GM19452 (cell line): ENCODE results near the gene SLC30A10.
"Not testable (repeated sequence)": the region's sequence is repeated elsewhere in the genome, so short reads cannot be mapped to it uniquely, and the experiment has no call there.

Source experiments
- ATAC-seq: cut with Tn5 transposase; IDR thresholded peaks from one replicate; pipeline ENCODE4 v1.9.1; 2021; ENCODE audit not compliant: unreplicated experiment

The SLC30A10 gene

DNA sequence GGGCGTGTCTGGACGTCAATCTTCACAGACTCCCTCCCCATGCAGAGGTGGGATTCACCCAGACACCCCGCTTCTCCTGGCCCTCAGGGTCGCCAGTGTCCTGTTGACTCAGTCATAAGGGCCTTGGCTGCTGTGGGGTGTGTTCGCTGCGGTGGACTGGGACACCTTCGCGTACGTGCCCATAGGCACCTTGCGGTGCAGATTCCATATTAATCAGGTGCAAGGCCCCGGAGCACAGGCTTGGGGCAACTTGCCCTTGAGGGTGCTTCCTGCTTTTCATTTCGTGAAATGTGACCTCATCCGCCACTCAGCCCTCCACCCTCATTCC is 398 bp upstream of the SLC30A10 start:
- no peak for ATAC-seq

DNA sequence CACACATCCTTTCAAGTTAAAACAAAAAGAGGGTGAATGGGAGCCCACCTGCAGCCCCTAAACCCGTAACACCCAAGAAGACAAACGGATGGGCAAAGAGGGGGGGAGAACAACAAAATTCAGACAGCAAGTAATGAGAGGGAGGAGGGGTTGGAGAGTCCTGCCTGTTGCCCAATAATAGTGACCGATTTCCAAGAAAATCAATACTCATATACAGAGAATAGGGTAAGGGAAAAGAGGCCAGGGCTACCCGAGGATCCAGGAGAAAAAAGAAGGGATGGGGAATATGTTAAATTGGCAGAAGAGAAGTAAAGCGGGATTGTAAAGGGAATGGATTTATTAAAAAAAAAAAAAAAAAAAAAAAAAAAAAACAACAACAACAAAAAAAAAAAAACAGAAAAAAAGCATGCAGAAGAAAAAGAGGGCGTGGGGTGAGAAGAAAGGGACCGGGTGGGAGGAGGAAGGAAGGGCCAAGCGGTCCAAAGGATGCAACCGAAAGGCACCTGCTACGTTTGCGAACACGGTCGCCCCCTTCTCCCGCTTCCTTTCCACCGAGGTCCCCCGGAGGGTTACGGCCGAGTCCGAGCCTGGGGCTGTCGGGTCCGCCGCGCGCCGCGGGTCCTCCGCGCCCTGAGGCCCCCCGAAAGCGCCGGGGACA is 930 bp downstream of the SLC30A10 start:
- no peak for ATAC-seq

DNA sequence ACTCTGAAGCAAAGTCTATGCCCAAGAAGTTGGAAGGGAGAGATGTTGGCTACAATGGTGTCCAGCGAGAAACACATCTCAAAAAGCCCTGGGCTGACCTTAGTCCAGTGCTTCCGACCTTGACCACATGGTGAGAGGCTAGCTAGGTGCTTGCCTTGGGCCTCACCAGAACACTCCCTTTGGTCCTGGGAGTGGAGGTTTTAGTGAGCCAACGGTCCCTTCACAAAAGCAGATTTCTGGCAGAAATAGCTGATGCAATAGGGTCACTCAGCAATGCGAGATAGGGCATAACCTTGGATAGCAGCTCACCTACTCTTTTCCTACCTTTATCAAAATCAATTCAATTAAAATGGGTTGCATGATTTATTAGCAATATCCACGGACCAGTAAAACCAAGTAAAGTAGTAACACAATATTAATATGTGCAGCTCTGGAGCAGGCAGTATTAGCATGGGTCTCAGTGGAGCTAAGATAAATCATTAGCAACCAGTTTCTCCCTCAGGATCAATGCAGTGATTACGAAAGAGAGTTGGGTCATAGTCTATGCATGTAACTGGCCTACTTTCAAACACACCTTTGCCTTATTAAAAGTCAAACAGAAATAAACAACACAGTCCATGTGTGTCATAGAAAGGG is 1.9 kb downstream of the SLC30A10 start:
- ATAC-seq, result no peak

DNA sequence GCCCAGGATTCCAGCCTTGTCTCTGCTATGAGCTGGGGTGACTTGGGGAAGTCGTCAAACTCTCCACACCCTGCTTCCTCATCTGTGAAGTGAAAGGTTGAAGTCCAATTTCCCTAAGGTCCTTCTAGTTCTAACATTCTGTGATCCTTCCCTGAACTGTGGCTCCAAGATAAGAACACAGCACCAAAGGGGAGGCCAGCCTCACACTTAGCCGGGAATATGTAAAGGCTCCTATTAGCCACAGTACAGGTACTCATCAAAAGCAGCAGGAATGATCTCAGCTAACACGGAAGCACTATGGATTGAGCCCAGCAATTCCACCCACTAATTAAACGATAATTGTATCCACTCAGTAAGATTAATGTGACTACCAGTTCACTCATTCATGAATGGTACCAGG is 4.0 kb downstream of the SLC30A10 start:
- no peak for ATAC-seq

DNA sequence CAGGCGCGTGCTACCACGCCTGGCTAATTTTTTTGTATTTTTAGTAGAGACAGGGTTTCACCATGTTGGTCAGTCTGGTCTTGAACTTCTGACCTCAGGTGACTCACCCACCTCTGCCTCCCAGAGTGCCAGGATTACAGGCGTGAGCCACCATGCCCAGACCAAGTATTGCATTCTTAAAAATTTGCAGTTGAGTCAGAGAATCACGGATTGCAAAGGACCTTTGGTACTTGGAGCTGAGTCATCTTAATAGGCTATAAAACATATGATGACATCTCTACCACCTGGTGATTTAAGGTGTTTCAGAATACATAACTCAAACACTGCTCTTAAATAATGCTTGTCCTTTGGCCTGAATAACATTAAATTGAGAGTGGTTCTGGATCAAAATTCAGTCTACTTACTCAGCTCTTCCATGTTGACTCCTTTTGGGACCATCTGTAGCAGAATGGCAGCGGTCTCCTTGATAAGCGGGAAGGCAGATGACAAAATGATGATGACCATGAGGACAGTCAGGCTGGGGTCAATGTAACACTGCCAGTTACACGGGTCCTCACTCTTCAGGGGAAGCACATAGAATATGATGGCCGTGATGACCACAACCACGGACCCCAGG is 10.4 kb downstream of the SLC30A10 start:
- ATAC-seq, result no peak

DNA sequence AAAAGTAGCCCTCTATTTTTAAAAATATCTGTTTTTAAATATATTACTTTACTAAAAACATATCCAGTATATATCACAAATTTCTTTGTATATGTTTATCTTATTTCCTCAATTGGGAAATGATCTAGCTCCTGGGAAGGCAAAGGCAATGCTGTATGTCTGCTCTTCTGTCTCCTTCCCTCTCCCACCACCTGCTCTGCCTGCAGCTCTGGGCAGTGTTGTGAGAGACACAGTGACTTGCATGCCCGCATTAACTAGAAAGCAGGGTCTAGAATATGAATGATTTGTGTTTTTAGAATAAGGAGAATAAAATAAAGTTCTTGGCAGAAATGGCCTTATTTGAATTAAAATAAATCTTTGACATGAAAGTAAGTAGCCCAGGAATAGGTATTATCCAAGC is 11.1 kb downstream of the SLC30A10 start:
- ATAC-seq, result no peak

GRCh38 chr1:219916257-219916656 is 12.1 kb downstream of the SLC30A10 start:
- no peak for ATAC-seq

GRCh38 chr1:219913005-219913770 is 15.2 kb downstream of the SLC30A10 start:
- ATAC-seq, result no peak

DNA sequence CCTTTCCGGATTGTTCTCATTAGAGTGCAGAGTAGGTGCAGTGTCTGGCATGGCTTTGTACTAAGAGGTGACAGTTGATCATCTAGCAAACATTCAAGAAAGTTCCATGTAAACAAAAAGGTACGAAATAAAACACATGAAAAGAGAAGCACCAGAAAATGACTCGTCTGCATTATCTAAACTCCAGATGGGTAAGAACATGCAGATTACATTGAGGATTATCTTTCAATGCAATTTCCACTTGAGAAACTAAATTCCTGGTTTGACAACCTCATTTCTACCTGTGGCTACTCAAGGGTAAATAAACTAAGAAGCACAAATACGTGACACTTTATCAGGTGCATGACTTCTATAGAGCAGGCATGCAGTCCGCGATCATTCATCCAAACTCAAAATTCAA is 17.6 kb downstream of the SLC30A10 start:
- no peak for ATAC-seq

- ATAC-seq, result no peak
These were observed 18.9 kb downstream of the SLC30A10 start for GRCh38 chr1:219909476-219909875.

GRCh38 chr1:219908170-219908569 is 20.2 kb downstream of the SLC30A10 start:
- no peak for ATAC-seq

- ATAC-seq, result no peak
These were observed 20.6 kb downstream of the SLC30A10 start for GRCh38 chr1:219907772-219908070.

DNA sequence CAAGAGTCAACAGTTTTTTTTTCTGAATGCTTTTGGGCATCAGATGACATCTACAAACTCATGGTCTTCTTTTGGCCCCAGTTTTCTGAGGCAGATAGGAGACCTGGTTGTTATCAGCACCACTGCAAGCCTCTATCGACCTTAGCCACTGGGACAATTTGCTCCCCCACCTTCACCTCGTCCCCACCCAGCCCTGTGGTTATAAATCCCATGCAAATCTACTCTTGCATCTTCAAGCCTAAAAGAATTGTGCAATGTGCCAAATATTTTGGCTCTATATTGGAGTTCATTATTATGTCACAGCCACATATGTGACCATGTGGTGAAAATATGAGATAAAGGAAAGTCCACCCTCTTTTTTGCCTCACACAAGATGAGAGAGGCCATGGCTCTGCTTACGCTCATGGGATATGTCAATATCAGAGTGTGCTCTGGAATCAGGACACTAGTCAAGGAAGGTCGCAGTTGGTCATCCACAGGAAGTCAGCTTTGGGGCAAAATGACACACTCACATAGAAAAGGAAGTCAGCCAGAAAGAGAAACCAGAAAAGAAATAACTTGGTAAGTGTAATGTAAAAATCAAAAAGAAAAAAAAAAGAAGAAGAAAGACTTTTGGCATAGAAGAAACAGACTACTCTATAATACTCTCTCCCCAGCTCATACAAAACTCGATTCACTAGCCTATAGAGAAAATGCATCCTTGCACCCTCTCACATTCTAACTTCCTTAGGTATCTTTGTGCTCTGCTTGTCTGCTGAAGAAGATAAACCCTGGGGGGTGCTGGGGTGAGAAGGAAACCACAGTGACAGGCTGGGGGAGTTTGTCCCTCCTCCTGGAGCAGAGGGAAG is 21.2 kb downstream of the SLC30A10 start:
- no peak for ATAC-seq

DNA sequence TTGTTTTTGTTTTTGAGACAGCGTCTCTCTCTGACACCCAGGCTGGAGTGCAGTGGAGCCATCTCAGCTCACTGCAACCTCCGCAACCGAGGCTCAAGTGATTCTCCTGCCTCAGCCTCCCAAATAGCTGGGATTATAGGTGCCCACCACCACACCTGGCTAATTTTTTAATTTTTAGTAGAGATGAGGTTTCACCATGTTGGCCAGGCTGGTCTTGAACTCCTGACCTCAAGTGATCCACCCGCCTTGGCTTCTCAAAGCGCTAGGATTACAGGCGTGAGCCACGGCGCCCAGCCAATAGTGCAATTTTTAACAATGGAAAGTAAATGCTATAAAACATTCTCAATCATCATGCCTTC is 21.8 kb downstream of the SLC30A10 start:
- not testable (repeated sequence) for ATAC-seq

GRCh38 chr1:219905524-219905923 is 22.8 kb downstream of the SLC30A10 start:
- no peak for ATAC-seq

DNA sequence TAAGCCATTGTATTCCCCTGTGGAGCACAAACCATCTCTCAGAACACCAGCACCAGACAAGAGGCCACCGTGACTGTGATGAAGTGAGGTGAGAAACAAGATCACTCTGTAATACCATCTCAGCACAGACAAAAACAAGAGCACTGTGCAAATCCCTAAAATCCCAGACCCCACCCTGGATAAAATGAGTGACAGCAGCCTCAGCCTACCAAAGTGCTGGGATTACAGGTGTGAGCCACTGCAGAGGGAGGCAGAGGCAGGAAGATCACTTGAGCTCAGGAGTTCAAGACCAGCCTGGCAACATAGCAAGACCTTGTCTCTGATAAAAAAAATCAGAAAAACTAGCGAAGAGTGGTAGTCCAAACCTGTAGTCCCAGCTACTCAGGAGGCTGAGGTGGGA is 23.4 kb downstream of the SLC30A10 start:
- ATAC-seq, result no peak

- ATAC-seq, result no peak
These were observed 24.9 kb downstream of the SLC30A10 start for GRCh38 chr1:219903353-219903871.

- ATAC-seq, result no peak
These were observed 25.4 kb downstream of the SLC30A10 start for GRCh38 chr1:219902951-219903350.

DNA sequence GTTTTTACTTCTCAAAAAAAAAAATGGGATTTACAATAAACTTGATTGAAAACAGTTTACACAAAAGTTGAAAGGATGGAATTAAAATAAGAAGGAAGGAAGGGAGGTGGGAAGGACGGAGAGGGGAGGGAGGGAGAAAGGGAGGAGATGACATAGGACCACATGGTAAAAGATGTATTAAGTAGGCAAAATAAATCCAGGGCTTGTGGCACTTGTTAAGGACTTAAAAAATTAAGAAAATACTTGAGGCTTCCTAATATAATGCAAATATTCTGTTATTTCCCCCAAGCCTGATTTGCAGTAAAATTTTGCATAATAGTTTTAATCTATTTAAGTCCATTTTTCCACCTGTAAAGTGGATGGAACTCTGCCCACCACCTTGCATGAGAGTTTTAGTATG is 27.5 kb downstream of the SLC30A10 start:
- no peak for ATAC-seq

DNA sequence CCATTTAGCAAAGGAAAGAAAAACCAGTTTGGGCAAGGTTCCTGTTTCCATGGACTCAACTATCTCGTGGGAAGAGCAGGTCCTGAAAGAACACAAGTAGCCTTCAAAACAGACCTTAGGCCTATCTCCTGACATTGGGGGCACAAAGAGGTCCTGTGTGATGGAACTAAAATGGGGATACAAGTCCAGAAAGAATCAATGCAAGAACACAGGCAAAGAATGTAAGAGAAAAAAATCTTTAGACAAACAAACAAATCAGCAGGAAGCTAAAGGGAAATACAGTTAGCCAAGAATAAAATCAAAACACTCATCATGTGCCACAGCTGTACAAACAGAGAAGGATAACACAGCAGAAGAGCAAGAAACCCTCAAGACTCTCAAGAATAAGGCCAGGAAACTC is 28.2 kb downstream of the SLC30A10 start:
- no peak for ATAC-seq

DNA sequence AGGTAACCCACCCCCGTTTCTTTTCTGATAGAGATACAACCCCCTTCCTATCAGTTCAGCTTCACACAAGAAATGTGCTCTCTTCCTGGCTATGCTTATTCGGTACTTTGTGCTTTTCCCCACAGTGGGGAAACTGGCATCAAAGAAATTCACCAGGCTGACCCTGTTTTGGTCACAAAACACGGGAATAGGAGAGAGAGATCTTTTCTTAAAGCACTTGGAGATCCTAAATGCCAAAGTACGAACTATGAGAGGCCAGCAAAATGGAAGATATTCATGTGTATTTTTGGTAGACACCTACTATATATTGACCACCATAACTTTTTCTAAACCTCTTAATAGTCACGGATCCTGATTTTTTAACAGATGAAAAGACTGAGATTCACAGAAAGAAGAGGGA is 30.0 kb downstream of the SLC30A10 start:
- ATAC-seq, result no peak
